Activated gamma-delta T cell treated with anti-CD3 and anti-CD28 coated beads, Interleukin-2, amount 50 U/mL, for 16 hours (primary cell): ENCODE data around the gene IL4I1.

ENCODE experiments used
- DNase-seq: peaks from one replicate; pipeline ENCODE4 v3.0.0-alpha.2; 2020; ENCODE audit warnings: low read depth

Gene IL4I1

DNA sequence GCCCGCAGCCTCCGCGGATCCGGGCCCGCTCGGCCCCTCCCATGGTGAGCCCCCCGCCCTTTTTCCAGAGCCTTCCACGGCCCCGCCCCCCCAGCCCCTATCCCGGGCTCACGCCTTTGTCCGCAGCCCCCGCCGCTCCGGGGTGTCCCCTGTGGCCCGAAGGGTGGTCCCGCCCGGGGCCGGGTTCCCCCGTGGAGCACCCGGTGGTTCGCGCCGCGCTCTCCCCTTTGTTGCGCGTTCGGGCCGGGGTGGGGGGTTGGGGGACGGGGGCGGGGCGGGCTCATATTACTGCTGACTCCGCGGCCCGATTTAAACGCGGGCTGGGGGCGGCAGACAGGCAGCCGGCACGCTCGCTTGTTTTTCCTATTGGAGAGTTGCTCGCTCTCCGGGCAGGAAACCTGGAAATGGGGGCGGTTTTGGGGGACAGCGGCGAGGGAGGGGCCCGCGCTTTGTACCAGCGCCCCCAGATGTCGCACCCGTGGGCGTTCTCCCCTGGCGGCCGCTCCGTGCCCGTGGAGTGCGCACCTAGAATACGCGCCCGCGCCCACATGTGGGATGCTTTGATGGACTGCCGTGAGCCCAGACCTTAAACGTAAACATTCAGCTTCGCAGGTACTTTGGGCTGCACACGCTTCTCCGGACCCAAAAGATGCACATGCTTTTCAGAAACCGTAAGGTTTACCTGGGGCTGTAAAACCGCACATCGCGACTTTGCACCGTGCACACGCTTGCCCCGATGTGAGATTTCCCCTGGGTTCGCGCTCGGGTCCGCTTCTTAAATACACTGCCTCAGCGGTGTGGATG lies 45.0 kb downstream of the IL4I1 start:
- no peak for DNase-seq

- DNase-seq, result peak; percentile 78
Observed at GRCh38 chr19:49850487-49851342, 46.0 kb downstream of the IL4I1 start, which contains the start of gene PTOV1. PTOV1 (plus strand) TSS chr19:49851159.

DNA sequence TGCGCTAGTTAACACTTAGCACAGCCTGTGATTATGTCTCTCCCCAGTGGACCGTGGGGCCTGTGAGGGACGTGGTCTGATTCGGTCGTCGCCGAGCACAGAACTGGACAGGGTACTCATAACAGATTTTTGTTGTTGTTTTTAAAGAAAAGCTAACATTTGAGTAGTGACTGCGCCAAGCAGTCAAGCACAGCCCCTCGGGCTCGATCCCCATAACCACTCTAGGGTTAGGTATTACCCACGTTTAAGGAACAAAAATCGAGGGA lies 46.5 kb downstream of the IL4I1 start:
- no peak for DNase-seq

- no peak for DNase-seq
Observed at GRCh38 chr19:49849433-49850220, 47.1 kb downstream of the IL4I1 start.

DNA sequence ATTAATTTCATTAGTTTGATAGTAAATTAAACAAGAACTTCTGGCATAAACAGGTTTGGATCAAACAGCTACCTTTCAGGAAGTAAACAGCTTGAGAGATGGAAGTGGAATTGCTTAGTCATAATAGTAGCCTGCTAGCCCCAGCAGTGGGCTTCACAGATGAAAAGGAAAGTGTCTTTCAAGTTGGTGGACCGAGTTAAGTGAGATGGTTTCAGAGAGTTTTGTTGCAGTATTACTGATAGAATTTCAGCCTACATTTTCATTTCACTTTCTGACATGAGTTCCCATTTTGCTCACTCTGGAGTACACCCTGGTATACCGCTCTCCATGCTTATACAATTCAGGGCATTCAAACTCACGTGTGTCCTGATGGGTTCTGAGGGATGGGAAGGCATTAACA lies 47.7 kb downstream of the IL4I1 start:
- DNase-seq, result no peak

DNA sequence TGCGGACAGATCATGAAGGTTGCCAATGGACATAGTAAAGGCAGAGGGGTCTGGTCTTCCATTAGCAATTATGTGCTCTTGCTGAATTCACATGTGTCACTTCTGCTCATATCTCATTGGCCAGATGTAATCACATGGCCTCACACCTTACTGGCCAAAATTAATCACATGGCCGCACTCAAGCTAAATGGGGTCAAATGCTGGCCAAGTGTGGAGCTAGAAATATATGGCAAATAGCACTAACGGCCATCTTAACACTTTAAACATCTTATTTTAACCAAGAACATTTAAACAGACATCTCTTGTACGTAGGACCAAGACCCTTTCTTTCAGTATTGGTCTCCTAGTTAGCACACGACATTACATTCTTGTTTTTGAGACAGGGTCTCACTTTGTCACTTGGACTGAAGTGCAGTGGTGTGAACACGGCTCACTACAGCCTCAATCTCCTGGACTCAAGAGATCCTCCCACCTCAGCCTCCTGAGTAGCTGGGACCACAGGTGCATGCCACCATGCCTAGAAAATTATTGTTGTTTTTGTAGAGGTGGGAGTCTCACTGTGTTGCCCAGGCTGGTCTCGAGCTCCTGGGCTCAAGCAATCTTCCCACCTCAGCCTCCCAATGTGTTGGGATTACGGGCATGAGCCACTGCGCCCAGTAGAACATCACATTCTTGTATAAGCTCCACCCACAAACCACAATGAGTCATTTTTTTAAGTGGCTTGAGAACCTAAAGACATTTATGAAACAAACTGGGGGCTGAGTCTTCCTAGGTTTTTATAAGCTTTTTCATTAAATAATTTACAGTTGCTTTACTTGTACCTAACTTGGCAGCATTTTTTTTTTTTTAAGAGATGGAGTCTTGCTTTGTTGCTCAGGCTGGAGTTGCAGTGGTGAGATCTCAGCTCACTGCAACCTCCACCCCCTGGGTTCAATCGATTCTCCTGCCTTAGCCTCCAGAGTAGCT lies 48.7 kb downstream of the IL4I1 start:
- DNase-seq, result no peak

- DNase-seq, result no peak
Observed at GRCh38 chr19:49846408-49846807, 50.3 kb downstream of the IL4I1 start.

GRCh38 chr19:49845414-49845813 lies 51.3 kb downstream of the IL4I1 start:
- DNase-seq, result no peak

GRCh38 chr19:49844138-49845095 lies 52.3 kb downstream of the IL4I1 start:
- no peak for DNase-seq

DNA sequence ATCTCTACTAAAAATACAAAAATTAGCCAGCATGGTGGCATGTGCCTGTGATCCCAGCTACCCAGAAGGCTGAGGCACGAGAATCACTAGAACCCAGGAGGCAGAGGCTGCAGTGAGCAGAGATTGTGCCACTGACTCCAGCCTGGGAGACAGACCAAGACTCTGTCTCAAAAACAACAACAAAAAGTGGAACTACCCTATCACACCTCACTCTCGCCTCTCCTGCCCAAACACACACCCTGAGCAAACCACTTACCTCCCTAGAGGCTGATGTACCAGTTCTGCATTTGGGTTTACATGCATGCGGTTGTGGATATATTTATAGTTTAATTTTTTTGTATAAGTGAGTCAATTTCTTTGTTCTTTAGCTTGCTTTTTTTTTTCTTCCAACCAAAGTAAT lies 53.4 kb downstream of the IL4I1 start:
- DNase-seq, result no peak

DNA sequence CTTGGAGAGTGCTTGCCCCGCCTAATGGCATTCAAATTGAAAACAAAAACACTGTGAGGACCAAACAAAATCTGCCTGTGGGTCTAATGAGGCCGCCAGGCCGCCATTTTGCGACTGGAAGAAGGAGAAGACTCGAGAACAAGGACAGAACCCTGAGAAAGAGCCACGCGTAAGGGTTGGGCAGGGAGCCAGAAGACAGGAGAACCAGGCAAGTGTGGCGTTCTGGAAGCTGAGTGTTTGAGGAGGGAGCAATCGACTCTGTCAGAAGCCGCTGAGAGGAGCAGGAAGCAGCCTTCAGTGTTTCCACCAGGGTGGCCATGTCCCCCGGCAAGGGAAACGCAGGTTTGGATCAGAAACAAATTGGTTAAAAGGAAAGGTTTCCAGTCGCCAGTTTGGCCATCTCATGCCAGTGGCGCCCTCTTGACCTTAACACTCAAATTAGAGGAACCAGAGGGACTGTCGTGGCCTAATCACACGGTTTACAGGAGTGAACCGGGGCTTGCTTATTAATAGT lies 55.9 kb downstream of the IL4I1 start:
- DNase-seq, result no peak

DNA sequence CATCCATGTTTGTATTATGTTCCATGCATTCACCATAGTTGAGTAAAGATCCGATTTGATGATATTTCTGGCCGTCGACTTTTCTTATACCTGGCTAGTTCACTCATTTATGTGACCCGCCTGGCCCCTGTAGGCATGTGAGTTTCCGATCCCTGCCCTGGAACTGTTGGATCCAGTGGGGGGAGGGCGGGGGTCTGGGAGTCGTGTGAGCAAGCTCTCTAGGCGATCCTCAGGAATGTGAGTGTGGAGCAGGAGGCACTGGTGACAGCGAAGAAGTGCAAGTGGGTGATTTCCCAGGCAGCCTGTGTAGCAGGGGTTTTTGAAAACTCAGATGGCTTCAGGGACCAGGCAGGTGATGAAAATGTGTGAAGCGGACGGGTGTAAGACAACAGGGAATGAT lies 56.4 kb downstream of the IL4I1 start:
- no peak for DNase-seq

GRCh38 chr19:49839713-49840112 lies 57.0 kb downstream of the IL4I1 start:
- no peak for DNase-seq
